GM21390 (cell line): Measurements from ENCODE around the gene AAMP.

Experiments used
- ATAC-seq: cut with Tn5 transposase; IDR thresholded peaks from one replicate; pipeline ENCODE4 v1.9.1; 2021; ENCODE audit not compliant: unreplicated experiment

AAMP gene

DNA sequence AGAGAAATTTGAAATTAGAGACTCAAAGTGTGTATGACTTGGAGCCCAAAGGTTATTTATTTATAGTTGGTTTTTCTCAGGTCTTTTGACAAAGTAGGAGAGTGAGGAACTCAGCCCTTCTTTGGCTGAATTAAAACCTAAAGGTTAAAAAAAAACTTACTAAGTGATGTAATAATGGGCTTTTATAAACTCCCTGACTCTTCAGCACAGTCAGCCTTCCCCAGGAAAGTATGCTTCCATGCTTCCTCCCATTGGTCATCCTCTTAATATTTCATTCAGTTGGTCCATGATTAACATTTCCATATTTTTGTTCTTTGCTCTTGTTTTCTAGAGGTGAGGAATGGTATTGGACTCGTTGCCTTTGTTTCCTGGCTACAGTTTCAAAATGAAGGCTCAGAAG is 45.8 kb downstream of the AAMP start:
- ATAC-seq: no peak

DNA sequence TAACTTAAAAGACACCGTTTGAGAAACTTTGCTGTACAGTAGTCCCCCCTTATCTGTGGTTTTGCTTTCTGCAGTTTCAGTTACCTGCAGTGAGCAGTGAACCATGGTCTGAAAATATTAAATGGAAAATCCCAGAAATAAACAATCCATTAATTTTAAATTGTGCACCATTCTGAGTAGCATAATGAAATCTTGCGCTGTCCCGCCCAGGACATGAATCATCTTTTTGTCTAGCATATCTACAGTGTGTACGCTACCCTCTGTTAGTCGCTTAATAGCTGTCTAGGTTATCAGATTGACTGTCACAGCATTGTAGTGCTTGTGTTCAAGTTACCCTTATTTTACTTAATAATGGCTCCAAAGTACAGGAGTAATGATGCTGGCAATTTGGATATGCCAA is 46.9 kb downstream of the AAMP start:
- ATAC-seq: no peak

DNA sequence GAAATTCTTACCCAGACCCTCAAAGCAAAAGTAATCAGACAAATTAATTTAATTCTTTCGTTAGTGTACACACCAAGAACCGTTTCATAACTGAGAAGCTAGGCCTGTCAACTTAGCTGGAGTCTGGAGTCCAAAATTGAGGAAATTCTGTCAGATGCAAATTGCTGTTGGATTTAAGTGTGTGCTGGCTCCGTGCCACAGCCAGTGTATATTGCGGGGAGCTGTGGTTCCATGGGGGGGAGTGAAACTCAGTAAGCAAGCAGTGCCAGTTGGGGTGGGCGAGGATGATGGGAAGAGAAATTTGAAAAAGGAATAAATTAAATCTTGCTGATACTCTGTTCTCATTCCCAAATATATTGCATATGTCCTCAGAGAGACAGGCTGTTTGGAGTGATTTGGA is 48.9 kb downstream of the AAMP start:
- ATAC-seq: no peak

DNA sequence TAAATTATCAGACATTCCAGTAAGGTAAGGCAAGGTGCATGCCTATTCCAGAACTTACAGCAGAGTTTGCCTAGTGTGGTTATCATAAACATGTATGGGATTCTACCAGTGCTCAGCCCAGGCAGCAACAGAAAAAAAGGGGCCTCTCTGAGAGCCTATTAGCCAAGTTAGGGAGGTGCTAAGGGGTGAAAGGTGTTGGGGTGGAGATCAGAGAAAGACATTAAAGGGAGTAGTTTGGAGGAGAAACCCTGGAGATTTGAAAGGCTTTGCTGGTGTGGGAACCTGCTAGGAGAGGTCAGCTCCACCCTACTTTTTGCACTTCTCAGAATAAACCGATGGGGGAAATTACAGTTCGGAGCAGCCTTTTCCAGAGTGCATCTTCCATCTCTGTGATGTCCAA is 50.0 kb downstream of the AAMP start:
- ATAC-seq: no peak

DNA sequence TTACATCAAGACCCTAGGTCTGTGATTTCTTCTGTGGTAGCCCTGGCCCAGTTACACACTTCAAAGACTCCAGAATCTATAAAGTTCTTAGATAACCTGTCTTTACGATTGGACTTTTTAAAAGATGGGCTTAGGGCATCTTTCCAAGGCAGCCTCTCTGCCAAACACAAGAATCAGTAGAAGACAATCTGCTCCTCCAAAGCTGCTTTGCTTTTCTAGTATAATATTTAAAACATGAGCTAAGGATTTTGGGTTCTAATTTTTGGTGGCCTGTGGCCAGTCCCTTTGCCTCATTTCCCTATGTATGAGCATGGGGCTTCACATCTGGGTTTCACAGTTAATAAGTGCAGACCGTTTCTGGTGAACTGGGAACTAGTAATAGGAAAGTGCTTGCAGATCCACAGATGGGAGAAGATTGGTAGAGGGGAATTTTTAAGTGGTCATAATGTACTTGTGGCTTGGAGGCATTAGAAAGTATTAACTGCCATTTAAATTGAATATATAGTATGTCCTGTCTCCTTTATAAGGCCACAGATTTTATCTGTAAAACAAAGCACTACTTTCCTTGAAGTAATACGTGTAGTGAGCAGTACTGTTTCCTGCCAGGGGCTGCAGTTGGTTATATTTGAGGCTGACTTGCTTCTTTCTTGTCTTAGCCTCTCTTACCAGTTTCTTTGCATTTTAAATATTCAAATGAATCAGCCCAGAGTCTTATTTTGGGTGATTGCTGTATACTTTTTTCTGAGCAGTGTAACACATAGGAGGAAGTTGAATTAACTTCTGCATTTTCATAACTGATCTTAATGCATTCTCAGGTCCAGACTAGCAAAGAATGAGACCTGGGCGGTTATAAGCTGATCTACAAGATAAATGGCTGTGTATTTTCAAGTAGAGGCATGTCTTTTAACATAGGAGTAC is 51.4 kb downstream of the AAMP start:
- ATAC-seq: peak; percentile 44

DNA sequence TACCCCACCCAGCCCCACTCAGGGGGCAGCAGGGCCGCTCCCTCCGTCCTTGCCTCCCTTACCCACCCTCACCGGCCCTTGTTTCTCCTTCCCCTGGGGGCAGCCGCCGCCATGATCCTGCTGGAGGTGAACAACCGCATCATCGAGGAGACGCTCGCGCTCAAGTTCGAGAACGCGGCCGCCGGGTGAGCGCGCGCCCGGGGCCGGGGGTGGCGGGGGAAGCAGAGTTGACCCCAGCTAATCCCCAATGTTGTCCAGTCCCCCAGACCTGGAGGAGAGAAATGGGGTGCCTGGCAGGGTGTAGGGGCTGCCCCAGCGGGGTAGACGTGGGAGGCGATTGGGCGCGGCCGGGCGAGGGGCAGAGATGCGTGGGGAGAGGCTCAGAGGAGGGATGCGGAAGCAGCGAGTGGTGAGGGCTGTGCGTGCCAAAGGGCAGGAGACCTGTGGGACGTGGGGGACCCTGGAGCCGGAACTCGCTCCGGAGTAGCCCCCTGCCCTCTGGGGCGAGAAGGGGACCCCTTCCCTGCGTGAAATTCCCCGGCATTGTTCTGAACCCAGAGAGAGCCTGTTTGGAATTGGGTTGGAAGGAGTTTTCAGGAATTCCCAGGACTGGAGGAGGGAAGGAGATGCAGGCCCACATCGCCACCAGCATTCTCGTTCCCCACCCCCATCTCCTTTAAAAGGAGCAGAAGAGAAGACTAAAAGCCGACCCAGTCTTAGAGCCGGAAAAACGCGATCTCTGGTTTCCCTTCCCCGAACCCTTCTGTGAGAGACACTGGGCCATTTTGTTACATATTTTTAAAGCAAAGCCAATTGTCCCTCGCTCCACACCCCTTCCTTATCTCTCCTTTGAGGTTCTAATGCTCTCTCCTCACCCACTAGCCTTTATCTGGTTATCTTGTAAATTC is 52.3 kb downstream of the AAMP start:
- ATAC-seq: peak; percentile 36

DNA sequence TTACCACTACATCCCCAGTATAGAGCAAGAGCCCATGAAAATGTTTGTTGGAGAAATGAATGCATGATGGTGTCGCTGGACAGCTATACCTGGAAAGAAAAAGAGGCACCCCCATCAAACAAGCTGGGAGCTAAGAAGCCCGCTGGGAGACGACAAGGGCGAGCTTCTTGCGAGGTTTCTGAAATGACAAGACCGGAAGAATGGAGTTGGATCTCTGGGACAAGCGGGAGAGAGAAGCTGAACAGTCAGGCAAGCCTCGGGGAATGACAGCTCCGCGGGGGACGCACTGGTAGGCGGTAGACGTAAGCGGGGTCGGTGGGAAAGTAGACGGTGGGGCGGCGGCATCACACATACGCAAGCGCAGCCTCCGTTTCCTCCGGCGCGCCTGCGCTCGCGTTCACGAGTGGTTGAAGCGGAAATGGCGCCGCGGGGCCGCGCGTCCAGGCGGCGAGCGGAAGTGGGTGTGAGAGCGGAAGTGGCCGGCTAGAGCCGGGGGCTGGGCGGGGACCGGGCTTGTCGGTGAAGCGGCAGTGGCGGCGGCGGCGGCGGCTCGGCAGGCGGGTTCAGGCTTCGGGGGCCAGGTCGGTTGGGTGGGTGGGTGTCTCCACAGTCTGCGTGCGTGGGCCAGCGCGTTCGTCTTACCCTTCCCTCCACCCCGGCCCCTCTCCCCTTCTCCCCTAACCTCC is 53.1 kb downstream of the AAMP start, which contains the start of gene ARPC2:
Gene ARPC2 (plus strand): TSS at position 516 of the 686 bp plus-strand sequence. CDS start 282 bp downstream, outside the sequence.
- peak; percentile 57 for ATAC-seq

DNA sequence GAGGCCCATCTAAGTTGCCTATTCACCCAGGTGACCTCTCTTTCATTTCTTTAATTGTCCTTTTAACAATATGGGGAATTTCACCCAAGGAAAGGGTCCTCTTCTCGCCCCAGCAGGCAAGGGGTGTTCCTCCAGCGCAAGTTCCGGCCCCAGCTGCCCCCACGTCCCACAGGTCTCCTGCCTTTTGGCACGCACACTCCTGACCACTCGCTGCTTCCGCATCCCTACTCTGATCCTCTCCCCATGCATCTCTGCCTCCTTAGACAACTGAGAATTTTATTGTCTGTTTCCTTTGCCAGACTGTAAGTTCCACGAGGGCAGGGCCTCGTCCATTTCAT is 53.6 kb downstream of the AAMP start:
- ATAC-seq: no peak
